Testis (tissue), 3 donors: Measurements from ENCODE around the gene EXOC7. TPM values are rescaled to one million over a fixed set of nuclear protein-coding genes. Genes with fewer than 3 reads are reported as not detected.

Experiments
- DNase-seq: peaks from one replicate; pipeline ENCODE4 v3.0.0-alpha.2; 2019
- H3K27ac ChIP-seq, 2 donors: fragments of 200-600 bp; sonication (generic); one replicate each; pipeline ENCODE4 v1.5.1; 2019
- H3K27me3 ChIP-seq: fragments of 200-600 bp; sonication (generic); one replicate; pipeline ENCODE4 v1.5.1; 2019
- H3K36me3 ChIP-seq: fragments of 200-600 bp; sonication (generic); one replicate; pipeline ENCODE4 v1.5.1; 2017; ENCODE audit warnings: low read depth; ENCODE audit errors: missing control alignments
- H3K4me1 ChIP-seq: fragments of 200-600 bp; sonication (generic); one replicate; pipeline ENCODE4 v1.5.1; 2019
- H3K4me3 ChIP-seq, 2 donors: fragments of 200-600 bp; sonication (generic); one replicate each; pipeline ENCODE4 v1.5.1; 2017 to 2019
- H3K9me3 ChIP-seq: fragments of 200-600 bp; sonication (generic); one replicate; pipeline ENCODE4 v1.5.1; 2017
- CTCF ChIP-seq, 3 experiments: fragments of 450-650 bp in 2 of 3; fragments of 200-600 bp in 1 of 3; sonication (generic) in 1 of 3; IDR thresholded peaks; one replicate each; pipeline ENCODE4 v1.5.1; 2016 to 2019; ENCODE audit warnings: antibody characterized with exemption in 3 of 3, mild to moderate bottlenecking in 2 of 3, moderate library complexity in 1 of 3
- POLR2A ChIP-seq: fragments of 450-650 bp; IDR thresholded peaks from one replicate; pipeline ENCODE4 v1.6.1; 2017; ENCODE audit warnings: antibody characterized with exemption, mild to moderate bottlenecking, moderate library complexity
- WGBS, 2 donors: methylation state at CpG; one replicate each; pipeline ENCODE4 v1.1.5; 2018; 5-methylcytosine and 5-hydroxymethylcytosine counted together
- intact Hi-C: fragments of 100-400 bp; cut with DNase I; formaldehyde crosslinking; loops from one replicate; pipeline ENCODE4 v1.15.1; 2023; ENCODE audit warnings: low total_unique reads
- polyA plus RNA-seq: library from polyadenylated mRNA; stranded (reverse); fragments of 350-450 nt; fragmentation: Illumina TruSeq; extraction: RNeasy Lipid Tissue Mini Kit (QIAGEN cat#74804); gene quantifications from one replicate; pipeline ENCODE4 v1.2.3, GENCODE V29; 2014; ENCODE audit warnings: low read depth, low replicate concordance; ENCODE audit not compliant: insufficient read depth
- total RNA-seq, 2 donors: library from RNA; depleted of rRNA; stranded (reverse); fragments of >200 nt; gene quantifications; one replicate each; pipeline ENCODE4 v1.2.3, GENCODE V29; 2016

The EXOC7 gene
- total and polyA plus RNA-seq, 3 donors from 2014 or later = 99.1 to 138 (median 138) TPM

- DNase-seq = no peak
- no peaks in the 10 kb centered on the region for H3K36me3 ChIP-seq
- H3K27me3 ChIP-seq = no peaks in the 10 kb centered on the region
- H3K4me1 ChIP-seq = peaks cover 6% of the 10 kb centered on the region
- H3K27ac ChIP-seq = peak overlapping the region; percentile 81 to 83
- intact Hi-C loops = no loop called here
- peak overlapping the region; percentile 89 to 94 for H3K4me3 ChIP-seq
- TF ChIP-seq CTCF (IDR thresholded peaks at IDR 0.05) = no peak
- TF ChIP-seq POLR2A = no peak
- WGBS, 2 donors = 0 to 2% methylated on average over 2 to 4 of the region's 4 CpGs
- no peaks in the 10 kb centered on the region for H3K9me3 ChIP-seq
Observed at GRCh38 chr17:76102944-76103273, 678 bp downstream of the EXOC7 start.

GRCh38 chr17:76097716-76098295 is 5.8 kb downstream of the EXOC7 start:
- 93 to 94% methylated on average over 16 to 19 of the region's 19 CpGs for WGBS, 2 donors

GRCh38 chr17:76095943-76096342 is 7.6 kb downstream of the EXOC7 start:
- H3K4me3 ChIP-seq = no peak overlapping the region
- 94 to 97% methylated on average over 13 of the region's 13 CpGs for WGBS, 2 donors
- TF ChIP-seq POLR2A = no peak
- TF ChIP-seq CTCF (IDR thresholded peaks at IDR 0.05) = no peak
- intact Hi-C loops = no loop called here
- H3K27me3 ChIP-seq = no peaks in the 10 kb centered on the region
- DNase-seq = no peak
- H3K4me1 ChIP-seq = no peaks in the 10 kb centered on the region
- H3K9me3 ChIP-seq = no peaks in the 10 kb centered on the region
- H3K27ac ChIP-seq = no peak overlapping the region
- no peaks in the 10 kb centered on the region for H3K36me3 ChIP-seq

More at GRCh38 chr17:76097716-76098295, 5.8 kb downstream of the EXOC7 start:
- DNase-seq = no peak
- Histone ChIP-seq H3K4me1 (peaks cover 5% of the 10 kb centered on the region), H3K27me3 (no peaks in the 10 kb centered on the region), H3K27ac (no peak overlapping the region), H3K9me3 (no peaks in the 10 kb centered on the region), H3K36me3 (no peaks in the 10 kb centered on the region), H3K4me3 (no peak overlapping the region)
- intact Hi-C loops = no loop called here
- TF ChIP-seq CTCF (IDR thresholded peaks at IDR 0.05) (no peak), POLR2A (no peak)

- Histone ChIP-seq H3K9me3 (no peaks in the 10 kb centered on the region), H3K4me1 (no peaks in the 10 kb centered on the region), H3K27ac (no peak overlapping the region), H3K36me3 (no peaks in the 10 kb centered on the region), H3K4me3 (no peak overlapping the region), H3K27me3 (no peaks in the 10 kb centered on the region)
- no peak for DNase-seq
- intact Hi-C loops = no loop called here
- 93 to 94% methylated on average over 10 to 11 of the region's 11 CpGs for WGBS, 2 donors
- TF ChIP-seq CTCF (IDR thresholded peaks at IDR 0.05) (no peak), POLR2A (no peak)
Observed at GRCh38 chr17:76094046-76094445, 9.5 kb downstream of the EXOC7 start.
